CD14-positive monocyte (primary cell): ENCODE results near the gene ISCA1. TPM values are rescaled to one million over a fixed set of nuclear protein-coding genes. Genes with fewer than 3 reads are reported as not detected.

Experiments
- DNase-seq, 3 donors: peaks; one replicate each; pipeline ENCODE4 v3.0.0-alpha.2; 2011 to 2022
- H2AFZ ChIP-seq: 2 replicates; pipeline ENCODE4 v1.6.0; 2012; ENCODE audit warnings: mild to moderate bottlenecking, low read depth, low read length, inconsistent platforms; ENCODE audit not compliant: insufficient read depth, poor library complexity, severe bottlenecking
- H3K27ac ChIP-seq, 2 donors: 1 replicate in 1 of 2; 2 replicates in 1 of 2; pipeline ENCODE4 v1.5.1; 2012 to 2013; ENCODE audit warnings: low read length in 2 of 2, control low read depth in 1 of 2, inconsistent platforms in 1 of 2, low read depth in 1 of 2, mild to moderate bottlenecking in 1 of 2
- H3K27me3 ChIP-seq, 2 donors: one replicate each; pipeline versions ENCODE4 v1.6.0 to v1.6.1; 2011 to 2013; ENCODE audit warnings: low read length in 2 of 2; ENCODE audit not compliant: control insufficient read depth in 2 of 2, insufficient read depth in 2 of 2
- H3K36me3 ChIP-seq, 2 donors: replicated peaks in 1 of 2; 1 replicate in 1 of 2; 2 replicates in 1 of 2; pipeline versions ENCODE4 v1.5.1 to v1.6.1; 2012 to 2013; ENCODE audit warnings: low read length in 2 of 2, control low read depth in 1 of 2, inconsistent platforms in 1 of 2, mild to moderate bottlenecking in 1 of 2; ENCODE audit not compliant: insufficient read depth in 2 of 2, control insufficient read depth in 1 of 2
- H3K4me1 ChIP-seq, 2 donors: 1 replicate in 1 of 2; 2 replicates in 1 of 2; pipeline versions ENCODE4 v1.5.1 to v1.6.1; 2012 to 2013; ENCODE audit warnings: low read length in 2 of 2, control low read depth in 1 of 2, inconsistent platforms in 1 of 2, mild to moderate bottlenecking in 1 of 2, moderate library complexity in 1 of 2; ENCODE audit not compliant: insufficient read depth in 2 of 2, control insufficient read depth in 1 of 2
- H3K4me2 ChIP-seq: replicated peaks from 2 replicates; pipeline ENCODE3; 2012; ENCODE audit warnings: low read length, moderate library complexity, mild to moderate bottlenecking; ENCODE audit not compliant: poor library complexity, severe bottlenecking; ENCODE audit errors: extremely low read depth
- H3K4me3 ChIP-seq, 3 experiments: fragments of 200-600 bp in 1 of 3; sonication (generic) in 1 of 3; replicated peaks in 1 of 3; 1 replicate in 2 of 3; 2 replicates in 1 of 3; pipeline ENCODE4 v1.5.1; 2011 to 2013; ENCODE audit warnings: low read length in 3 of 3, mild to moderate bottlenecking in 3 of 3, control low read depth in 2 of 3, low read depth in 2 of 3, inconsistent platforms in 1 of 3, moderate library complexity in 1 of 3
- H3K79me2 ChIP-seq: 2 replicates; pipeline ENCODE4 v1.6.0; 2012; ENCODE audit warnings: mild to moderate bottlenecking, control low read depth, inconsistent platforms, low read length, moderate library complexity; ENCODE audit not compliant: insufficient read depth
- H3K9ac ChIP-seq: 2 replicates; pipeline ENCODE4 v1.6.0; 2017; ENCODE audit warnings: low read length, mild to moderate bottlenecking; ENCODE audit not compliant: insufficient read depth, poor library complexity, severe bottlenecking
- H3K9me3 ChIP-seq, 2 donors: replicated peaks in 1 of 2; 1 replicate in 1 of 2; 2 replicates in 1 of 2; pipeline versions ENCODE4 v1.5.1 to v1.6.1; 2012 to 2013; ENCODE audit warnings: low read length in 2 of 2, control low read depth in 1 of 2; ENCODE audit not compliant: control insufficient read depth in 1 of 2, insufficient read depth in 1 of 2
- H4K20me1 ChIP-seq: 2 replicates; pipeline ENCODE4 v1.6.0; 2012; ENCODE audit warnings: mild to moderate bottlenecking, low read length, control low read depth, moderate library complexity; ENCODE audit not compliant: insufficient read depth
- H3K27ac Mint-ChIP-seq, 7 donors: one replicate each; pipeline ENCODE4 v1.8.0; 2020; ENCODE audit warnings: mild to moderate bottlenecking in 7 of 7, mixed read lengths in 7 of 7, moderate library complexity in 6 of 7, inconsistent platforms in 2 of 7
- H3K27me3 Mint-ChIP-seq, 3 donors: one replicate each; pipeline ENCODE4 v1.8.0; 2021 to 2022; ENCODE audit warnings: low read depth in 3 of 3, mild to moderate bottlenecking in 3 of 3, mixed read lengths in 3 of 3, moderate library complexity in 3 of 3, inconsistent platforms in 1 of 3
- H3K36me3 Mint-ChIP-seq, 2 donors: one replicate each; pipeline ENCODE4 v1.8.0; 2020; ENCODE audit warnings: mixed read lengths in 2 of 2, inconsistent platforms in 1 of 2, mild to moderate bottlenecking in 1 of 2
- H3K4me1 Mint-ChIP-seq: one replicate; pipeline ENCODE4 v1.8.0; 2020; ENCODE audit warnings: mild to moderate bottlenecking, mixed read lengths
- H3K4me3 Mint-ChIP-seq, 2 donors: one replicate each; pipeline ENCODE4 v1.8.0; 2020; ENCODE audit warnings: mild to moderate bottlenecking in 2 of 2, mixed read lengths in 2 of 2, moderate library complexity in 1 of 2
- H3K9me3 Mint-ChIP-seq, 7 donors: one replicate each; pipeline ENCODE4 v1.8.0; 2020 to 2022; ENCODE audit warnings: mixed read lengths in 7 of 7, mild to moderate bottlenecking in 6 of 7, moderate library complexity in 6 of 7, inconsistent platforms in 2 of 7
- CTCF ChIP-seq: fragments of 200-600 bp; IDR thresholded peaks from one replicate; pipeline ENCODE4 v1.8.0; 2022; ENCODE audit warnings: antibody characterized with exemption, mild to moderate bottlenecking
- WGBS: methylation state at CpG from one replicate; pipeline ENCODE4 v1.1.5; 2013; ENCODE audit warnings: missing lambda C conversion rate; ENCODE audit not compliant: insufficient coverage; 5-methylcytosine and 5-hydroxymethylcytosine counted together
- intact Hi-C, 2 donors: fragments of 100-400 bp; cut with micrococcal nuclease; formaldehyde crosslinking; loops; one replicate each; pipeline versions ENCODE4 v1.15.0 to v1.15.1; 2023
- polyA plus RNA-seq, 3 donors: library from polyadenylated mRNA; depleted of rRNA in 1 of 3; unstranded in 2 of 3; stranded (reverse) in 1 of 3; fragments of 300-500 nt in 2 of 3; fragments of >200 nt in 1 of 3; fragmentation: Illumina TruSeq in 2 of 3; gene quantifications; 1 replicate in 2 of 3; 2 replicates in 1 of 3; pipeline ENCODE4 v1.2.3, GENCODE V29; 2012 to 2021

ISCA1 gene
- polyA plus RNA-seq, 3 donors, result 13.2 to 46.7 (median 36.9) TPM

DNA sequence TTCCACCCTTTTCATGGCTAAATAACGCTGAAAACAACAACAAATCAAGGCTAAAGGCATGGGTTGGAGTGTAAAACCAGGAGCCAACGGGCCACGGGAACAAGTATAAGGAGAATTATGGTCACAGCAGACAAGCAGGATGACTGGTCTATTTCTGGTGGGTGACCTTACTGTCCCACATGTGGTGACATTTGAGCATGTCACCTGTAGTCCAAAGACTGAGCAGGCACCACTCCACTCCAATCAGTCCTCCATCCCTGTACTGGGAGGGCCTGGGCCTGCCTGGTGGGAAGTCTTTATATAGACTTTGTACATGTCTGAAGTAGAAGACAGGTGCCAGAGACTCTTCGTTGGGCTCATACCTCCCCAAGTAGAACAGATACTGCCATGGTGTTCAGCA, 59.7 kb downstream of the ISCA1 start:
- H4K20me1 ChIP-seq, result no peaks in the 10 kb centered on the region
- H3K9me3 Mint-ChIP-seq, result peaks cover 0 to 2% (median 0%) of the 10 kb centered on the region in 7 donors
- whole genome bisulfite sequencing, result 100% methylated on average over 2 of the region's 4 CpGs
- no peak overlapping the region for H3K9ac ChIP-seq
- no peaks in the 10 kb centered on the region for H3K79me2 ChIP-seq
- DNase-seq, result no peak
- peaks cover 0 to 3% (median 3%) of the 10 kb centered on the region in 3 donors for H3K27me3 Mint-ChIP-seq
- no peak overlapping the region for H2AFZ ChIP-seq
- no peak overlapping the region for H3K4me2 ChIP-seq
- no peaks in the 10 kb centered on the region for H3K27me3 ChIP-seq
- no peaks in the 10 kb centered on the region for H3K4me1 Mint-ChIP-seq
- TF ChIP-seq CTCF, result no peak
- no peaks in the 10 kb centered on the region for H3K36me3 Mint-ChIP-seq
- H3K27ac Mint-ChIP-seq, result no peak overlapping the region
- H3K36me3 ChIP-seq, result no peaks in the 10 kb centered on the region
- no peaks in the 10 kb centered on the region for H3K4me1 ChIP-seq
- intact Hi-C loops, result no loop called here
- no peak overlapping the region for H3K4me3 ChIP-seq
- H3K9me3 ChIP-seq, result no peaks in the 10 kb centered on the region
- no peak overlapping the region for H3K4me3 Mint-ChIP-seq
- no peak overlapping the region for H3K27ac ChIP-seq

- Histone ChIP-seq H3K4me3 (no peak overlapping the region), H3K4me2 (no peak overlapping the region), H2AFZ (no peak overlapping the region), H3K9ac (no peak overlapping the region), H3K36me3 (no peaks in the 10 kb centered on the region), H3K4me1 (no peaks in the 10 kb centered on the region), H3K79me2 (no peaks in the 10 kb centered on the region), H3K27ac (no peak overlapping the region), H3K9me3 (no peaks in the 10 kb centered on the region), H4K20me1 (no peaks in the 10 kb centered on the region), H3K27me3 (no peaks in the 10 kb centered on the region)
- Mint-ChIP-seq H3K4me1 (no peaks in the 10 kb centered on the region), H3K4me3 (no peak overlapping the region), H3K27me3 (peaks cover 0 to 7% (median 2%) of the 10 kb centered on the region in 3 donors), H3K27ac (no peak overlapping the region), H3K9me3 (no peaks in the 10 kb centered on the region), H3K36me3 (no peaks in the 10 kb centered on the region)
- intact Hi-C loops, result no loop called here
- DNase-seq, result no peak
- no peak for TF ChIP-seq CTCF
- 100% methylated on average over 3 of the region's 3 CpGs for WGBS
Observed at GRCh38 chr9:86219606-86220005, 62.7 kb downstream of the ISCA1 start.
